GM19395 (cell line): ENCODE results near the gene OBSL1.

Experiments
- ATAC-seq: cut with Tn5 transposase; IDR thresholded peaks from one replicate; pipeline ENCODE4 v1.9.1; 2021; ENCODE audit warnings: mild to moderate bottlenecking, moderate library complexity; ENCODE audit not compliant: unreplicated experiment

OBSL1 gene

DNA sequence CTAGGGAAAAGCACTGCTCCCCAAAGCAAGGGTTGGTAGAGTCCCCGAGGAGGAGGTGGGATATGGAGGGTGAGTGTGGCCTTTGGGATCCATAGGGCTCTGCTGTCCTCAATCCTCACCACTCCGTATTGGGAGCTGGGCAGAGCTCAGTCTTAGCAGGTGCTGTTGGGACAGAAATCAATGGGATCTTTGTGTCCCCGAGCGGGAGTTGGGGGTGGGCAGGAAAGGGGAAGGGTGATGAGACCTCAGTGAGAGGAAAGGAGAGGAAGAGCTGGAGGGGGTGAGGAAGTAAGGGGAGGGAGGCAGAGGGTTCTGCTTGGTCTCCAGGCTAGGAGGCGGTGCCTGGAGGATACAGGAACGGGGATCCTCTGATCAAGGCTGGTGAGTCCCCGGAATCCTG, 54.5 kb downstream of the OBSL1 start:
- no peak for ATAC-seq

DNA sequence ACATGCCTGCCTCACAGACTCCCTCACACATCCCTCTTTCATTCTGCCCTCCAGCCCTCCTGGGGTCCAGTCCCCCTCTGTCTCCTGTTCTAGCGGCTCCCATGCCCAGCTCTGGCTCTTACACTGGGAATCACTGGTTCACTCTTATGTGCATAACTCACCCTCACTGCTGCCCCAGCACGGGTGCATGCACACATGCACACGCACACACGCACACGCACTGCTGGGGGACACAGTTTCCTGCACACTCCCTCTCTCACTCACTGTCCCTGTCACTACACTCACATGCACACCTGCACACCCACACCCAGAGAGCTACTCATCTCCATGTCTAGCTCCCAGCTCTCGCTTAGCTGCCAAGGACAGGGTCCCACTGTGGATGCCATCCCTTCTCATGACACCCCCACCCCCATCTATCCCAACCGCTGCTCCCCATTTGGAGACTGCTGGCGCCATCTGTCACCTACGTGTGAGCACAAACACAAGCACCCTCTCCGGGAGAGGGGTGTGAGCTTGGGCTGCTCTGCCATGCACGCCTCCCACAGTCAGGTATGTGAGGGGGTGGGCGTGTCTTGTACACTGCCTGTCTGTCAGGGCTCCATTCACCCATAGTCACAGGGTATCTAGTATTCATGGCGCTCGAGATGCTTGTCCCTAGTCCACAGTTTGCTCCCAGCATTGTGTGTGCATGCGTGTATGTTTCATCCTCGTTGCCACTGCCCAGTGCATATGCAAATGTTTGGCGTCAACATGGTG, 55.3 kb downstream of the OBSL1 start:
- no peak for ATAC-seq

DNA sequence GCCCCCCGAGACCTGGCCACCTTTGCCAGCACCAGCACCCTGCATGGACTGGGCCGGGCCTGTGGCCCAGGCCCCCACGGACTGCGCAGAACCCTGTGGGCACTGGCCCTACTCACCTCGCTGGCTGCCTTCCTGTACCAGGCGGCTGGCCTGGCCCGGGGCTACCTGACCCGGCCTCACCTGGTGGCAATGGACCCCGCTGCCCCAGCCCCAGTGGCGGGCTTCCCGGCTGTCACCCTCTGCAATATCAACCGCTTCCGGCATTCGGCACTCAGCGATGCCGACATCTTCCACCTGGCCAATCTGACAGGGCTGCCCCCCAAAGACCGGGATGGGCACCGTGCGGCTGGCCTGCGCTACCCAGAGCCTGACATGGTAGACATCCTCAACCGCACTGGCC, 56.5 kb downstream of the OBSL1 start:
- no peak for ATAC-seq

DNA sequence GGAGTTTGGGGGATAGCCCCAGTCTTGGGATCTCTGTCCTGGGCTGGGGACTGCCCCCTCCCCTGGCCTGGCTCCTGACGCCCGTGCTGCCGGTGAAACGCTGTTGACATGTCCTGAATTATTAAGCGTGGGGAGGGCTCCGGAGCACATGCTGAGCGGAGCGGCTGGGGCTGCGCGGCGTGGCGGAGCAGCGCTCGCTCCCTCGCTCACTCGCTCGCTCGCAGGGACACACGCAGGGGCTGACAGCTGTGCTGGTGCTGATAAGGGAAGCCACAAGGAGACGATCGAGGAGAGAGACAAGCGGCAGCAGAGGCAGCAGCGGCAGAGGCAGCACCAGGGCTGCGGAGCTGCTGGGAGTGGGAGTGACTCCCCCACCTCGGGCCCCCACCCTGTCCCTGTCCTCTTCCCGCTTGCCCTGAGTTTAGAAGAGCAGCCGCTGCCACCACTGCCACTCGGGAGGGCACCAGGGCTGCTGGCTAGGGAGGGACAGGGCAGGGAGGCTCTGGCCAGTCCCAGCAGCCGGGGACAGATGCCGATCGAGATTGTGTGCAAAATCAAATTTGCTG, 57.1 kb downstream of the OBSL1 start, which contains the start of gene ASIC4:
Gene ASIC4, plus strand, starts transcription at position 287 of the 566 bp plus-strand sequence. Its CDS starts 243 bp downstream, at position 530.
- ATAC-seq: no peak

DNA sequence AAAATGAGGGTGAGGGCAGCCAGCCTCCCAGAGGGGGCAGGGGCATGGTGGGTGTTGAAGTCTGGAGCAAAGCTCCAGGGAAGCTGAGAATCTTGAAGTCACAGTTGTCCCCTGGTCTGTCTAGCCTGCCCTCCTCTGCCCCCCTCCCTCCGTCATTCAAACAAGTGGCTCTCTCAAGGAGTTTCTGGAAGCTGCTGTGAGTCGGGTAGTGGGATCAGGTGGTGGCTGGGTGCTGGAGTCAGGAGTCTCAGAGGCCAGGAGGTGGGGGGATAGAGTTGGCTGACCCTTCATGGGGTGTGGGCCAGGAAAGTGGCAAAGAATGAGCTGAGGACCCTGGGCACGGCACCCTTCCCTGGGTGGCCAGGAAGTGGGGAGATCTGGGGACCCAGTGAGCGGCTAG, 57.6 kb downstream of the OBSL1 start:
- no peak for ATAC-seq

DNA sequence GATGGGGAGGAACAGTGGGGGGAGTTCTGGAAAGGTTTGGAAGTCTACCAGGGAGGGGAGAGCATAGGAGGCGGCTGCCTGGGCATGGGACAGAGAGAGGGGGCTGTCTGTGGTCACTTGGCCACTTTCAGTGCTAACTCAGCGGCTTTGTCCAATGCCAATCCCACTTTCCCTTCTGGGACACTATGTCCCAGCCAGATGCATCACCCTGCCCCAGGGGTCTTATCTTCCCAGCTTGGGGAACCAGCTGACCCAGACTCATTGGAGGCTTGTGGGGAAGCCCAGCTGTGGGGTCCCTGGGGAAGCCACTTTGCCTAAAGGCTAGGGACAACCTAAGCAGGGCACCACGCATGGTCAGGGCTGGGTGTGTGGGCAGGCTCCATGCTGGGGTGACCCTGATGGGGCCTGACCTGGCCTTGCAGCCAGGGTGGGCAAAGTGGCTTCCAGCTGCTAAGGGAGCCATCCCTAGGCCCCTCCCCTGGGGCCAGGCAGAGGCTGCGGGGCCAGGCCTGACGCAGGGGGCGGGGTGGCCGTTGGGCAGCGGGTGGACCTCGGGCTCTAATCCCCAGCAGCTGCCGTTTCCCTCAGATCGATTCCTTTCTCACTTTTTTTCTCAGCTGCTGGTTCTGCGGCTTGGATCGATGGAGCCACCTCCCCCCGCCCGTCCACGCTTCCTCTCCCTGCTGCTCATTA, 58.7 kb downstream of the OBSL1 start:
- ATAC-seq: no peak

DNA sequence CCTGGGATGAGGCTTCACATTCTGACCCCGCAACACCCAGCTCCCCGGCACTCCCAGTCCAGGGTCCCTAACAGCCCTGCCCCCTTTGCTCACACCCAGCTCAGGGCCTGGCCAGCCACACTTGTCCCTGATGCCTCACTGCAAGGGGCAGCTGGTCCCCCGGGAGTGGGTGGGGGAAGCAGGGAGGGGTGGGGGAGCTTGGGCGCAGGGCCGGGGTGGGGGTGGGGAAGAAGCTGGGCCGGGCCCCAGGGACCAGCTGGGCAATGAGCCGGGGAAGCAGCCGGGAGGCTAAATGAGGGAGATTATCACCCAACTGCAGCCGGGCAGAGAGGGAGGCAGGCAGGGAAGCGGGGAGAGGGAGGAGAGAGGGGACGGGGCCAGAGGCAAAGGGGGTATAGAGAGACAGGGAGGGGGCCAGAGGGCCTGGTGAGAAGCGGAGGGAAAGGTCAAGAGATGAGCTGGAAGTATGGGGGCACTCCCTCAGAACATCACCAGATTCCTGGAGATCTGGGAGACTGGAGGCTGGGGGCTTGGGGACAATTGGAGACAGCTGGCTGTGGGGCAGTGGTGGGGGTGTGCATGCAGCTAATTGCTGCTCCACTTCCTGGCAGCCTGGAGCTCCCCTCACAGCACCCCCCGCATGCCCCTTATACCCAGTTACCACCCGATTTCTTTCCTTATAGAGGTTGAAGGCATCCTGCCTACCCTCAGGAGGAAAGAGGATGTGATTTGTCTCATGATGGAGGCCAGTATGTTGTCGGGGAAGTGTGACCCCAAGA, 59.6 kb downstream of the OBSL1 start:
- ATAC-seq: no peak

DNA sequence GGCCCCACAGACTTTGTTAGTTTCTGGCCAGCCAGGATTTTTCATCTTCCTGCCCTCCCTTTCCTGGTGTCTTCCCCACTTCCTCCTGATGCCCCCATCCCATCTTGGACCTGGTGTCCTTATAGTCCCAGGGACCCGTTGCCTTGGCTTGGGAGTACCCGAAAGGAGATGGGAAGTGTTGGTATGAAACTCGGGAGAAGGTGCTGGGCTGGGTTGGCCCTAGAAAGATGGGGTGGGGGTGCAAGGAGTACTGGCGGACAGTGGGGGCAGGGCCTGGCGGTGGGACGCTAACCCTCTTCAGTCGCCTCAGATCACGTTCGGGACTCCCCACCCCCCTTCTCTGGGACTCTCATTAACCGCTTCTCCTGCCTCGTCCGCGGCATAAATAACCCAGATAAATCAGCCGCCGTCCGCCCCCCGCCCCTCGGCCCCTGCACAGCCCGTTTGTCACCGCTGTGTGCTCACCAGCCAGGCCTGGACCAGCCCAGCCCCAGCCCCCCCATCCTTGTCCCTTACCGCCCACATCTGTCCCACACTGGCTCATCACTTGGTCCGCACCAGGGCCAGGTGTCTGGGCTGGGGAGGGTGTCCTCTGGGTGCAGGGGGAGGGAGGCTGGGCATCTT, 60.7 kb downstream of the OBSL1 start:
- no peak for ATAC-seq

DNA sequence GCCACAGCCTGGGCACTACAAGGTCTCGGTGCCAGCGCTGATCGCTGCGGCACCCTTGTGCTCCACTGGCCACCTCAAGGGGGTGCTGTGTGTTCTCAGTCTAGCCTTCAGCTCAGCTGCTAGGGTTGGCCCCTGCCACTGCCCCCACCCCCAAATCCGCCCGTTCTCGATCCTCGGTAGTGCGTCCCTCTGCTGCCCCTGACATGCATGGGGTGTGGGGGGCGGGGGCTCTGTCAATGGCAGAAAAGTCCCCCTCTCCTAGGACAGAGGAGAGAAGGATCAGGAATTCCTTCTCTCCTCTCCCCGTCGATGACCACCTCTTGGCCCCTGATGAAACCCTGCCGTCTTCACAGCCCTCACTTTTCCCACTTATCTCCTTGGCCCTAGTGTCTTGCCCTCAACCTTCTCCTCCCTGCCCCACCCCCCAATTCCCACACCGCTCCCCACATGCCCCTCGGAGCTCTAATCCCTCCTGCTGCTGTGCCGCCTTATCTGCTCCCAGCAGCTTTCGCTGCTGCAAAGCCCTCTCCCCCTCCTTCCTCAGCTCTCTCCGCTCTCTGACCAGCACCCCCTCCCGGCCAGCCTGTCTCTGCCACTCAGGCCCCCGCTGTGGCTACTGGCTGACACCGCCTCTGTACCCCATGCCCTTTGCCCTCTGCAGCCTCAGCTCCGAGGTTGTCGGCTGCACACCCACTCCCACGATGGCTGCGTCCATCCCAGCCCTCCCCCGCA, 61.4 kb downstream of the OBSL1 start:
- ATAC-seq: peak; percentile 74

DNA sequence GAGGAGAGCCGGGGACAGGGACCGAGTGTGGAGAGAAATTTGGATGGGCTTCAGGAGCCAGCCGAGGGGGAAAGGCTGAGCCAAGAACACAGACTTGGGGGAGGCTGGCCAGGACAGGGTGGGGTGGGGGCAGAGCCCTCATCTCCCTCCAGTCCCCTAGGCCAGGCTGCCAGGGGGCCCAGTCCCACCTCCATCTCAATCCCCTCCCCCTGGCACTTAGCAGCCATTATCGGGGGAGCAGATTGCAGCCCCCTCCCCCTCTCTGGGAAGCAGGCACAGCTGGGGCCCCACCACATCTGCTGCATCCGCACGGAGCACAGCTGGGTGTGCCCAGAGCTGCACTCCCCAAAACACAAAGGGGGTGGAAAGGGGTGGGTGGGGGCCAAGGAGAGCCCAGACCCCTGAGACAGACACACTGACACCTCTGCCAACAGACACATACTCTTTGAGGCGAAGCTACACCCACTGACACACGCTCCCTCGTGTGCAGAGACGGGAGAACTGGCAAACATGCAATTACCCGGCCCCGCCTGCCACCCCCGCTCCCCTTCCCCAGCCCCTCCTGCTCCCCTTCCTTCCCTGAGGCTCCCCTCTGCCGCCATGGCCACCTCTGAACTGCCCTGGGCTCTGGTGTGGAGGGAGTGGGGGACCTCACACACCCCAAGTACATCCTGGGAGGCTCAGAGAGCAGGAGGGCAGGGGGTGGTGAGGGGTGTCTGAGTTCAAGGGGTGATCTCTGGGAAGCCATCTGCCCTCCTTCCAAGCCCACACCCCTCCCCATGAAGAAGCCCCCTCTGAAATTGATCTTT, 62.2 kb downstream of the OBSL1 start:
- peak; percentile 26 for ATAC-seq

DNA sequence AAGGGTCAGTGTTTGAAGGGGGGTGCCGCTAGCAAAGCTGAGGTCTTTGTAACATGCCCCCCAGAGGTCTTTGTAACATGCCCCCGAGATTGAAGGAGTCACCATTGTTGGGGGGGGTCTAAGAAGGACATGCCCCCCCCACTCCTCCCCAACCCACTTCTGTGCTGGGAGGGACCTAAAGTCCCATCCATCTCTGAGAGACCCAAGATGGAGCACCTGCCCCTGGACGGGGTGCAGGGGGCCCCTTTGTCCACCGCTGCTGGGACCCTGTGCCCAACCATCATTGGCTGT, 63.0 kb downstream of the OBSL1 start:
- no peak for ATAC-seq

DNA sequence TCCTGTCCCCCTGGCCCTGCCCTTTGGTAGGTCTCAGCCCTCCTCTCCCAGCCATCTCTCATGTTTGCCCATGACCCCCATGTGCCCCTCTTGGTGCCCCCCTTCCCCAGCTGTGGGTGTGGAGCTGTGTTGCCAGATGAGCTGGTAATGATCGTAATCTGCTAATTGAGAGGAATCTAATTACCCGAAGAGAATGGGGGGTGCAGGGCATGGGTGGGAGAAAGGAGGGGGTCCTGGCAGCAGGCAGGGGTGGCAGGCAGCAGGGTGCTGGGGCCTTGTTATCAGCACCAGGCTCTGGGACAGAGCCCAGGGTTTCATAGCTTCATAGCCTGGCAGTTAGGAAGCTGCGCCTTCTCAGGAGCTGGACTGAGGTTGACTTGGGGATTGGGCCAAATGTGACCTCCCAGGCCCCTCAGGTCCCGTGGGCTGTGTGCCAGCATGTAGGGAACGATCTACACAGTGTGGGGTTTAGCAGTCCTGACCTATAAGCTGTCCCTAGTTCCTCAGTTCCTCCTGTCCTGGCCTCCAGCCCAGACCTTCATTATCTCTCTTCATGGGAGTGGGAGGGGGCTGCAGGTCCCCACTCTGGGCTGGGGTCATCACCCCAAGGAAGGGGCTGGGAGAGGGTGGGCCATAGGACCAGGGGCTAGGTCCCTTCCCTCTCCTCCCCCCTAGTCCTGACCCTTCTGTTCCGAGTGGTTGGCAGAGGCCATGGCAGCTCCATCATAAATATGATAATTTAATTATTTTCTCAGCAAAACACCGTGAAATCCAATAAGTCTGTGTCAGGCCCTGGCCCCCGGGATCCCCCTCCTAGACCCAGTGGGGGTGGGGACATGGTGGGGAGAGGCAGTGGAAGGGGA, 63.5 kb downstream of the OBSL1 start:
- no peak for ATAC-seq

DNA sequence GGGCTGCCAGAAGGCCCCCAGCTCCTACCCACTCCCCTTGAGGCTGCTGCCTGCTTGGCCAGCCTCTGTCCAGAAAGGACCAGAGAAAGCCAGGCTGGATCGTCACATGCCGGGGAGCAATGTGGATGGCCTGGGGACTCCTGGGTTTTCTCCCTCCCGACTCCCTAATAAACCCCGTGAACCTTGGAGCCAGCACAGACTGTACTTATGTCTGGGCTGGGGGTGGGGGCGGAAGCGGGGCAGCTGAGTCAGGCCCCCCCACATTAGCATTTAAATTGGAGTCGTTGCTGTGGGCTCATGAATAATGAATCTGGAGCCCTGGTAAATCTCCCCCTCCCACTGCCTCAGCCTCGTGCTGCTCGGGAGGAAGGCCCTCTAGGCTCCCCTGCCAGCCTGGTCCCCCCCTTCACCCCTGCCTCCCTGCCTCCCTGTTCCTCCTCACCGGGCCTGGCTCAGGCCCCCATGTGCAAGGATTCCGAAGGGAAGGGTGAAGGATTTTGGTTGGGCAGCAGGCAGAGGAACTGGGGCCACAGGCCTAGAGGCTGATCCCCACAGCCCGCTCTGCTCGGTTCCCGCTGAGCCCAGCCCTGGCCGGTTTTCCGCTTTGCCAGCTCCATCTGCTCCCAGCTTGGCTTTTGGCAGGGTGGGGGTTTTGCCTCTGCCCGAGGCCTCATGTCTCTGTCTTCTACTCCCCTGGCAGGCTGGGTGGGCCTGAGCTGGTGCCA, 64.4 kb downstream of the OBSL1 start:
- no peak for ATAC-seq

DNA sequence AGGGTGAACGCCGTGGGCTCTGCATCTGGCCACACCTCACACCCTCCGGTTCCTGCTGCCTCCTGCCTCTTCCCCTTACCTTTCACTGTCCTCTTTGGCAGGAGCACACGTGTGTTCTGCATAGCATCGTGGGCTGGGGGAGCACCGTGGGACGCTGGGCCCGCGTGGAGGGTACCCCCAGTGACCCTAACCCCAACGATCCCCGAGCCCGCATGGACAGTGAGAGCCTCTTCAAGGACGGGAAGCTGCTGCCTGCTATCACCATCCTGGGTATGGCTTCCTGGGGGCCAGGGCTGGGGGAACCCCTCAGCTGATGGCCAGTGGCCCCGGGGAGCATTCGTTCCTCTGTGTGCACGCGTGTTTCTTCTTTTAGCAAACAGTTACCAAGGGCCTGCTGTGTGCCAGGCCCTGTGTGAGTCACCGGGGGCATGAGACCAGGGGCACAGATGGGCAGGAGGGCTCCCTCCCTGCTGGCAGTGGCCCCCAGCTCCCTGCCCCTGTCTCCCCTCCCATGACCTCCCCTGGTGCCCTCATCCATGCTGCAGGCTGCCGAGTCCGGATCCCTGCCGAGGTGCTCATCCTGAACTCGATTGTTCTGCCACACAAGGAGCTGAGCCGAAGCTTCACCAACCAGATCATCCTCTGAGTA, 65.1 kb downstream of the OBSL1 start:
- no peak for ATAC-seq

DNA sequence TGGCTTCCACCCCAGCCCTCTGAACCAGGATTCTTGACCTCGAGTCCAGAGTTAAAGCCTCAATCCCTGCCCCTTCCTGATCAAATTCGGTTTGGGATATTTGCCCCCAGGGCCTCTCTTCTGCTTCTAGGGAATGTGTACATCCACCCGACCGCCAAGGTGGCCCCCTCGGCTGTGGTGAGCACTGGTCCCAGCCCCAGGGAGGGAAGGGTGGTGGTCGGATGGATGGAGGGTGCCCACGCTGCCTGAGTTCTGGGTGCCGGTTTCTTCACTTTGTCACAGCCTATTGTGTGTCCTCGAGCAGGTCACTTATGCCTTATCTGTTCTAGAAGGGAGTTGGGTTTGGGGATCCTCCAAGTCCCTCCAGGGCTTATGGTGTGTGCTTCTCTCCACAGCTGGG, 65.8 kb downstream of the OBSL1 start:
- no peak for ATAC-seq

DNA sequence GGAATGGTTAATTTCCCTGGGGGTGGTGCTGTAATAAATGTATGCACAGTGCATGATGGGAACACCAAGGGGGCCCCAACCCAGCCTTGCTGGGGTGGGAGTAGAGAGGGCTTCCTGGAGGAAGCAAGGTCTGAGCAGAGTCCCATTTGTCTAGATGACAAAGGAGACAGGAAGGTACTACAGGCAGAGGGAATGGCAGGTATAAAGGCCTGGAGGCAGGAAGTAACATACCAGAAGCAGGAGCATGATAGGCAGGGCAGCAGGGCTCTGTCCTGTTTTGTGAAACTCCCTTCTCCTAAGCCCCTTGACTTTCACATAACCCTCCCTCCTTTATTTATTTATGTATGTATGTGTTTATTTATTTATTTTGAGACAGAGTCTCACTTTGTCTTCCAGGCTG, 68.7 kb downstream of the OBSL1 start:
- ATAC-seq: no peak

DNA sequence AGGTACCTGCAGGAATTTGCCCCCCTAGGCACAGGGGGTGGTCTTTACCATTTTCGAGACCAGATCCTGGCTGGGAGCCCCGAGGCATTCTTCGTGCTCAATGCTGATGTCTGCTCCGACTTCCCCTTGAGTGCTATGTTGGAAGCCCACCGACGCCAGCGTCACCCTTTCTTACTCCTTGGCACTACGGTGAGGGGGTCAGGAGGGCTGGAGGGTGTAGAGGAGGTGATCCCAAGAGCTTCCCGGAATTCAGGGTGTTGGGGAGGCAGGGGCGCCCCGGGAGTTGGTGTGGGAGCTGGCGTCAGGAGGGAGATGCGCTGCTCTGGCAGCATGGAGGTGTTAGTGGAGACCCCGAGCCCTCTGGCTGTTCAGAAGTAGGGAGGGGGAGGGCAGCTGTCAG, 69.5 kb downstream of the OBSL1 start:
- ATAC-seq: no peak
